ENCODE data around the gene FAM90A1.
"Not testable (repeated sequence)": the region's sequence is repeated elsewhere in the genome, so short reads cannot be mapped to it uniquely, and the experiment has no call there.

FAM90A1 gene

DNA sequence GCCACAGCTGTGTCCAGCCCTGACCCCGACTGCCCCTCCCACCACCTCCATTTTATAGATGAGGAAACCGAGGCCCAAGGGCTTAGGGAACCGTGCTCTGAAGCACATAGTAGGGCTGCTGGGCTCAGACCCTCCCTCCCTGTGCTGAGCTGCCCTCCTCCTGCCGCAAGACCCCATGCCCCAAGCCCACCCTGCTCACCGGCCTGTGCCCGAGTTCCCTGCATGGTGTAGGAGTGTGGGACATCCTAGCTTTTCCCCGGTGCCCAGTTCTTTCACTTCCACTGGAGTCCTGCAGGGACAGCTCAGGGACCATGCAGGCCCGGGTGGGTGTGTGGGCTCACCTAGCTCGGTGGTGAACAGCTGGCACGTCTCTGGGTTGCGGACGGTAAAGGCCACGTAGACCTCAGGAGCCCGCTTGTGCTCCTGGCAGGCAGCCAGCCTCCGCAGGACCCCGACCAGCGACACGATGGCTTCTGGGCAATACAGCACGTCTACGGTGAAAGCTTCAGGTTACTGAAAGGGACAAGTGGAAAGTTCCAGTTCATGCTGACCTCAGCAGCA is 6.6 kb upstream of the FAM90A1 start:
- in situ Hi-C loops (cut with HindIII; ENCODE audit: low sequenced_read_pairs) = not testable (repeated sequence)

DNA sequence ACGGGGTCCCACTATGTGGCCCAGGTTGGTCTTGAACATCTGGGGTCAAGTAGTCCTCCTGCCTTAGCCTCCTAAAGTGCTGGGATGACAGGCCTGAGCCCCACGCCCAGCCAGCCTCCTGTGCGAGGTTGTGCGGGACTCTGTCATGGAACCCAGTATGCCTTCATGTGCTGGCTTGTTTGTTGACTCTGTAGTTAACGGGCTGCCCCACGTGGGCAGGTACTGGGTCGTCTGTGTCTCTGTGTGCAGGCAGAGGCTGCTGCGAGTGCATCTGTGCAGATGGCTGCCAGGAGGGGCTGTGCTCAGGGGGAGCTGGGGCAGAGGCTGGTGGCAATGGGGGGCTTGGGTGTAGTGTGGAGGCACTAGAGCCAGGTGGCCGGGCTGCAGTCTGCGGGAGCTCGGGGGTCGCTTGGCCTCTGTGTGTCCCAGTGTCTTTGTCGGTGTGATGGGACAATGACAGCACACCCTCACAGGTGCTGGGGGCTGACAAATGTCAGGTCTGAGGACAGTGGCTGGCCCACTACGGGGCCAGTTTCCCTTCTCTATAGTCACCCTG is 6.0 kb upstream of the FAM90A1 start:
- in situ Hi-C loops (cut with HindIII; ENCODE audit: low sequenced_read_pairs) = not testable (repeated sequence)

DNA sequence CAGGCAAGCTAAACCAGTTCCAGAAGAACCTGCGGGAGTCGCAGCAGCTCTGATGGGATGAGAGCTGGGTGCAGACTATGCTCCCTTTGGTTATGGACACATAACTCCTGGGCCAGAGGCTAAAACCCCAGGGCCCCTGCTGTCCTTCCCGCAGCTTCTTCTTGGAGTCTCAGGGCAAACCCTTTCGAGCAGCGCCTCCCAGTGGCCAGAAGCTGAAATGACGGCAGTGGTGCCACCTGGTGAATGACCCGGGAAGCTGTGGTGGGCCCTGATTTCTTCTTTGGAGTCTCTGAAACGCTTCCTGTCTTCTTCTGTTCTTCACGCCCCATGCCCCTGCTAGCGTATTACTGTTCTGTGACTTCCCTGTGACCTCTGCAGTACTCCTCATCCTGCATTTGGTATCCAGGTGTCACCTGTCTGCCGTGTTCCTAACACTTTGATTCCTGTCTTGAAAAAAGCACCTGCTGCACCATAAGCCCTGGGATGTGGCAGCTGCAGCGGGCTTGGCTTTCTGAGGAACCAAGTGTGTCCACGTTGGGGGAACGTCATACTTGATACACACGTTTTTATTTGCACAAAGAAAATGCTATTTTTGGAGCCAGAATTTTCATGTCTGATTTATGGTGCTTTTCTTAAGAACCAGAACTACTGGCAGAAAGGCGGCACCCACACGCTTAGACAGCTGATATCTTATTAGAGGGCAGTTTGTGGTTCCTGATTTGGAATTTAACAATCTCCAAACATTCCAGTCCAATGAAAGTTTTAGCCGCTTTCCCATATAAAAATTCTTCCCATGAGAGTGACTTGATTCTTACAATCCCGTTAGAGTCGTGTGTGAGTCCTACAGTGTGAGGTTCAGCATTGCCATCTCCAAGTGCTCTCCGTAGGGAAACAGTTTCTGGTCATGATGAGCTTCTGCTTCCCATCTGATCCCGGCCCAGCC is 4.5 kb upstream of the FAM90A1 start:
- in situ Hi-C loops (cut with HindIII; ENCODE audit: low sequenced_read_pairs) = not testable (repeated sequence)

DNA sequence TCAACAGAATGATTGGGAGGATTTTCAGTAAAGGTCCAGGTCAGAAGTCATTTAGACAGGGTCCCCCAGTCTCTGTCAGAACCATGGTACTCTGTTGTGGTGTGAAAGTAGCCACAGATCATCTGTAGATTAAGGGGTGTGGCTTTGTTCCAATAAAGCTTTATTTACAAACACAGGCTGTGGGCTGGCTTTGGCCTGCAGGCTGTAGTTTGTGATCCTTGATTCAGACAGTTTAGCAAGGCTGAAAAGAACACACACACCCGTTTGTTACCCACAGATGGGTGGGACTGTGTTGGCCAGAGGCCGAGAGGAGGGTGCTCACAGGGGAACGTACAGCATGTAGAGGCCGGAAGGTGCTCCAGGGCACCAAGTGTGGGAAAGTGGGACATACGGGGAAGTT is 3.6 kb upstream of the FAM90A1 start:
- in situ Hi-C loops (cut with HindIII; ENCODE audit: low sequenced_read_pairs) = not testable (repeated sequence)

DNA sequence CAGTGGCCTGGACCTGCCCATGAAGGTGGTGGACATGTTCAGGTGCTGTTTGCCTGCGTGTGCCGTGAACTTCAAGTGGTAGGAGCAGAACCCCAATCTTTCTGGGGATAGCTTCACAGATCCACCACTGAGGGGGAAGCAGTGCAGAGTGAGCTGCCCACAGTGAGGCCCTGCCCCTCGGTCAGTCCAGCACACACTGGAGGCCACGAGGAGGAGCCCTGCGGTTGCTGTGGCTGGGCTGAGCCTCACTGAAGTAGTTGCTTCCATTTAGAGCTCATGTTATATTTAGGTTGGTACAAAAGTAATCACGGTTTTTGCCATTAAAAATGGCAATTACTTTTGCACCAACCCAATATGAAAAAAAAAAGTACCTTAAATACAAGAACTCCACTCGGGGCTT is 2.1 kb upstream of the FAM90A1 start:
- in situ Hi-C loops (cut with HindIII; ENCODE audit: low sequenced_read_pairs) = not testable (repeated sequence)

DNA sequence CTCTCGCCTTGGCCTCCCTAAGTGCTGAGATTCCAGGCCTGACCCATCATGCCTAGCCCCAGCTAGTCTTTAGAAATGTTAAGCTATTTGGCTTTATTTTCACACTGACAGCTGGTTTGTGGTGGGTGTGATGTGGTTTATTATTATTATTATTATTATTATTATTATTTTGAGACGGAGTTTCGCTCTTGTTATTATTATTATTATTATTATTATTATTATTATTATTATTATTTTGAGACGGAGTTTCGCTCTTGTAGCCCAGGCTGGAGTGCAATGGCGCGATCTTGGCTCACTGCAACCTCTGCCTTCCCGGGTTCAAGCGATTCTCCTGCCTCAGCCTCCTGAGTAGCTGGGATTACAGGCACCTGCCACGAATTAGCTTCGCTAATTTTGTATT is 1.2 kb upstream of the FAM90A1 start:
- in situ Hi-C loops (cut with HindIII; ENCODE audit: low sequenced_read_pairs) = not testable (repeated sequence)

DNA sequence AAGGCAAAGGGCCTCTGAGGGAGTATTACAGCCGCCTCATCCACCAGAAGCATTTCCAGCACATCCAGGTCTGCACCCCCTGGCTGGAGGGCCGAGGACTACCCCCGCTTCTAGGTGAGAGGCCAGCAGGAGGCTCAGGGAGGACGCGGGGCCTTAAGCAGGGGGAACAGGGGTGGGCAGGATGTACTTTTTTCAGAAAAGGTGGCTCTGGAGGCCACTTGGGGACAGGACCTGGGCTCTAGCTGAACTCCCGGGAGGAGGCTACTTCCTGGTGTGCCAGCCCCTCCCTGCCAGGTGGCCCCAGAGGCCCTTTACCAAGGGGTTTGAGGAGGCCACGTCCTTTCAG is 287 bp upstream of the FAM90A1 start:
- in situ Hi-C loops (cut with HindIII; ENCODE audit: low sequenced_read_pairs) = not testable (repeated sequence)

DNA sequence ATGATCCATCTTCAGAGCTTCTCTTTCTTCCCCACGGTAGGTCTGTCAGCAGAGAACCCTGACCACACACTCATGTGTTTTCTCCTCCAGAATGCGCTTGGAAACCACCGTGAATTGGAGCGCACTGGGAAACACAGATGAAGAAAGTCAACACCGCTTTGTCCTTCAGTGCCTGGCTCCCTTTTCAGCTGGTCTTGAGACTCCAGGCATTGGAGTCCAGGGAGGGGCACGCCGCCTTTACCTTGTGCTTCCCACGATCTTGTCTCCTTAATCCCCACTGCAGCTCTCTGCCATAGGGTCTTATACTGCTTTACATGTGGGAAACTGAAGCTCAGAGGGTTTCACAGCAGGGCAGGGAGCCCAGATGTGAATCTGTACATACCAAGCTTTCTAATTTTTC is 1.1 kb downstream of the FAM90A1 start:
- in situ Hi-C loops (cut with HindIII; ENCODE audit: low sequenced_read_pairs) = no loop called here

DNA sequence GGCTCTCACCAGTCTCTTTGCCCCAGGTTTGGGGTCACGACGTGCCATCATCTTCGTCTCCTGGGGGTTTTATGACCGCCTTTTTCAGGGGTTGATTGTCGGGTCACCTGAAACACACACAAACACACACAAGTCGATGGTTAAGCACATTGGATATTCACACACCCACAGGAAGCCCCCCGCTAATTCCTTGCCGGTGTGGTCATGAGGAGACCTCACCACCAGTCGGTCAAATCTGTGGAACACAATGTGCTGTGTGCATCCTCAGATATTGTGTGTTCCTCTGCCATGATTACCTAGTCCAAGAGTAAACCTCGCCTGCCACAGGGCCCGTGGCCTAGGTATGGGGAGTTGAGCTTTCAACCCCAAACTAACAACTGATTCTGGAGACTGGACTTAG is 2.6 kb downstream of the FAM90A1 start:
- in situ Hi-C loops (cut with HindIII; ENCODE audit: low sequenced_read_pairs) = not testable (repeated sequence)

DNA sequence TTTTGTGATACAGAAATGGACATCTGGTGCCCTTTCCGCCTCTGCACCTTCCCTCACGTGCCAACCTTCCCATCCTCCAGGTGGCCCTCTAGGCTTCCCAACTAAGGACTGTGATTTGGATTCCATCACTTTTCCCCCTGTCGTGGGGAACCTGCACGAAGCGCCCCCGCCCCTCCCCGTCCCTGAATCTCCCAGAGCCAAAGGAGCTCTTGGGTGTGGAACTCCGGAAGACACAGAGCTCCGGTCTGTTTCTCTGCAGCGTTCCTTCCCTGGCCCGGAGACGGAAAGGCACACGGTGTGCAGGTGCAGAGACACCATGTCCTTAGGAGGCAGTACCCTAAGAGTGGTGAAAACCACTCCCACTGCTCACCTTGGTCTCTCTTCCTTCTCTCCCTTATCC is 3.8 kb downstream of the FAM90A1 start:
- in situ Hi-C loops (cut with HindIII; ENCODE audit: low sequenced_read_pairs) = not testable (repeated sequence)

DNA sequence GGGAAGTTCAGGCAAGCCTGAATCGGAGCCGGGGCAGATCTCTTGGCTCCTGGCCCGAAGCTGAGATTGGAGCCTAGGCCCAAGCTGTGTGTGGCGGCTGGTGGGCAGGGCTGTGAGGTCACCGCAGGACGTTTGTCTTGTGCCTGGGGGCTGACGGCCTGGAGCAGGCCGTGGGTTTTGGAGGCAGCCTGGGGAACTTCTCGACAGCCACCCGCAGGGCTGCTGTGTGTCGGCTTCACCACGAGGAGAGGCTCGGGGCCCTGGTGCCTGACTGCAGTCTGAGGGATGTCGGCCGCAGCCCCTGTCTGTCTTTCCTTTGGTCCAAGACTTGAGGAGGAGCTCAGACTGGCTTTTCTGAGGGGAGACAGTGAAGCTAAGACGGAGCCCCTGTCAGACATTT is 5.1 kb downstream of the FAM90A1 start:
- in situ Hi-C loops (cut with HindIII; ENCODE audit: low sequenced_read_pairs) = not testable (repeated sequence)

DNA sequence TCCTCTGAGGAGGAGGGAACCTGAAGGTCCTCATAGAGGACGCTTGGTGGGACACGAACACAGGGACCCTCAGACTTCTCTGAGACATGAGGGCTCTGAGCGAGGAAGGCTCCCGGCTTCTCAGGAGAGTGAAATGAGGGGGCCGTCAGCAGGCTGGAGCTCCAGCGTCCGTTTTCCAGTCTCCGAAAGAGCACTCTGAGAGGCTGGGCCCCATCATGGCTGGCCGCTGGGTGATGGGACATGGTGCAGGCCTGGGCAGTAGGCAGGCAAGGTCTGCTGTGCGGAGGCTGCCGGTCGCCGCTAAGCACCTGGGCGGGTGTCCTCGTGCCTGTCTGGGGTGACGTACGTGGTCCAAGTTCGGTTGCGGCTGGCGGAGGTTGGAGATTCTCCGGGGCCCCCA is 5.6 kb downstream of the FAM90A1 start:
- in situ Hi-C loops (cut with HindIII; ENCODE audit: low sequenced_read_pairs) = not testable (repeated sequence)

DNA sequence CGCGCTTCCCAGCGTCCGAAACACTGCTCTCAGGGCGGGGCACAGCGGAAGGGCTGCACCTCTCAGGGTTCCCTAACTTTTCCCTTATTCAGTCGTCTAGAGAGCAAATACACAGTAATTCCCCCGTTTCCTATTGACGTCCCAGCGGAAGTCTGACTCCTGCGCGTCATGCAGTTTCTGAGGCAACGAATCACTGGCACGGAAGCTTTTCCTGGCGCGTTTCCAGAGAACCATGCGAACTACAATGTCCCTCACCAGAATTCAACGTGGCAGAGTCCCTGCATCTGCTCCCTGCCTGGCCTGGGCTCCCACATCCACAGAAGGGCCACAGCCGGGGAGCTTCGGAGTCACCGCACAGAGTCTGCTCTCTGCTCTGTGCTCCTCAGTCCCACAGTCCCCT is 6.0 kb downstream of the FAM90A1 start:
- in situ Hi-C loops (cut with HindIII; ENCODE audit: low sequenced_read_pairs) = not testable (repeated sequence)

DNA sequence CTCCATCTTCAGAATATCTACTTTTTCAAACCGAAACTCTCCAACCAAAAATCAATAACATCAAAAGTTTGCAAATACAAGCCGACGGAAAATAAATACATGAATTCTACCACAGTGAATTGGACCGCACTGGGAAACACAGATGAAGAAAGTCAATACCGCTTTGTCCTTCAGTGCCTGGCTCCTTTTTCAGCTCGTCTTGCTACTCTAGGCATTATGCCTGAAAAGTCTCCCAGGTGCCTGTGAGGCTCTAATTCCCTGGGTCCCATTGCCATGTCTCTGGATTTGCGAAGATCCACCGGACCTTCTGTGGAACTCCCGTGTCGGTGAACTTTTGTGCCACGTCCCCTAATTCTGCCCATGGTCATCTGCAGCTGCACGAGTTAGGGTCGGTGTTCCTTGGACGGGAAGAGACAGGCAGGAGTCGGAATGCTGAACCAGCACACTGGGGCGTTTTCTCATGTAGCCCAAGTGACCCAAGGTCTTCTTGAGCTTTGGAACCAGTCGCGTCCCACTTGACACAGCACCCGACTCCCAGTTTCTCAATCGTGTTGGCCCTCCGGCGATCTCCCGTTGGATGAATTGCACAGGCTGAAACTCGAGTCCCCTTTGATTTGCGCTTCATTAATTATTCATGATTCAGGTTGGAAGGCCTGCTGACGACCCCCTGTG is 8.6 kb downstream of the FAM90A1 start:
- in situ Hi-C loops (cut with HindIII; ENCODE audit: low sequenced_read_pairs) = not testable (repeated sequence)

DNA sequence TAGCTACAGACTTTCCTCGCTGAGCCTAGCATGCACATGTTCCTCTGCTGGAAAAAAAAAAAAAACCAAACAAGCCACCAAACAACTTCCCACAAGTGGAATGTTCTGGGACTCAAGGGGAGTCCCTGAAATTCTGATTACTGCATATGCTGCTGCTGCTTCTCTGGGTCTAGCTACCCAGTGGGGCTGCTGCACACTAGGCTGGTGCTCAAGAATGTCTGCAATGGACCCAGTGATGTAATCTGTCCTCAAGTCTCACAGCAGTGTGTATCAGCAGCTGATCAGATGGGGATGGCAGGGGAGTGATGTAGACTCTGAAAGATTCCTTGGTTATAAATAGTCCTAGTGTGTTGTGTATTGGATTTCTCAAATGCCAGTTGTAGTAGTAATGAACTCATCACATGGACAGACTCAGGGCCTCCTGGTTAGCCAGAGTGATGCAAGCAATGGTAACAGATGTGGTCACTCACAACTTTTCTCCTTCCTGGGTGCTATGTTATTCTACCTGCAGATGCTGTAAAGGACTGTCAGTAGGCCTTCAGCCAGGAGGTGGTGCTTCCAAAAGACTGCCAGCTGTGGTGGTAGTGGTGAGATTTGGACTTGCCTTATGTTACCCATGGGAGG is 29.6 kb downstream of the FAM90A1 start:
- in situ Hi-C loops (cut with HindIII; ENCODE audit: low sequenced_read_pairs) = not testable (repeated sequence)

DNA sequence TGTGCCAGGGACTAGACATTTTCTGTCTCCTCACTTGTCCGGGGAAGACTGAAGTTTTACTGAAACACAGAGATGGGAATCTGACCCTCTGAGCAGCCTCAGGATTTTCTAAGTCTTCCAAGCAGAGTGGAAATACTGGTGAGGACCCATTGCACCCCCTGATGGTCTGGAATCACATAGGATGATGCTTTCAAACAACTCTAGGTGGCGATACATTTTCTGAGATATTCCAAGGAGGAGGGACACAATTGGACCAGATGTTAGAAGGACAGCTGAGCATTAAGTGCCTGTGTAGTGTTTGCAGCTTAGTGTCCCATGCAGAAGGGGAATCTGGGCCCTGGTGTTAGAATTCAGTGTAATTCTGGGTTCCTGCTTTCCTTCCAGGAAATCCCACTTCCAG is 39.3 kb downstream of the FAM90A1 start:
- in situ Hi-C loops (cut with HindIII; ENCODE audit: low sequenced_read_pairs) = not testable (repeated sequence)

DNA sequence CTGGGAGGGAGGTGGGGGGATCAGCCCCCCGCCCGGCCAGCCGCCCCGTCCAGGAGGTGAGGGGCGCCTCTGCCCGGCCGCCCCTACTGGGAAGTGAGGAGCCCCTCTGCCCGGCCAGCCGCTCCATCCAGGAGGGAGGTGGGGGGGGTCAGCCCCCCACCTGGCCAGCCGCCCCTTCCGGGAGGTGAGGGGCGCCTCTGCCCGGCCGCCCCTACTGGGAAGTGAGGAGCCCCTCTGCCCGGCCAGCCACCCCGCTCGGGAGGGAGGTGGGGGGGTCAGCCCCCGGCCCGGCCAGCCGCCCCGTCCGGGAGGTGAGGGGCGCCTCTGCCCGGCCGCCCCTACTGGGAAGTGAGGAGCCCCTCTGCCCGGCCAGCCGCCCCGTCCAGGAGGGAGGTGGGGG is 43.2 kb downstream of the FAM90A1 start:
- in situ Hi-C loops (cut with HindIII; ENCODE audit: low sequenced_read_pairs) = not testable (repeated sequence)

DNA sequence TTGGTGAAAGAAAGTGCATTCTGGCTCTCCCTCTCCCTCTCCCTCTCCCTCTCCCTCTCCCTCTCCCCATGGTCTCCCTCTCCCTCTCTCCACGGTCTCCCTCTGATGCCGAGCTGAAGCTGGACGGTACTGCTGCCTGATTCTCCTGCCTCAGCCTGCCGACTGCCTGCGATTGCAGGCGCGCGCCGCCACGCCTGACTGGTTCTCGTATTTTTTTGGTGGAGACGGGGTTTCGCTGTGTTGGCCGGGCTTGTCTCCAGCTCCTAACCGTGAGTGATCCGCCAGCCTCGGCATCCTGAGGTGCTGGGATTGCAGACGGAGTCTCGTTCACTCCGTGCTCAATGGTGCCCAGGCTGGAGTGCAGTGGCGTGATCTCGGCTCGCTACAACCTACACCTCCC is 44.1 kb downstream of the FAM90A1 start:
- in situ Hi-C loops (cut with HindIII; ENCODE audit: low sequenced_read_pairs) = not testable (repeated sequence)

DNA sequence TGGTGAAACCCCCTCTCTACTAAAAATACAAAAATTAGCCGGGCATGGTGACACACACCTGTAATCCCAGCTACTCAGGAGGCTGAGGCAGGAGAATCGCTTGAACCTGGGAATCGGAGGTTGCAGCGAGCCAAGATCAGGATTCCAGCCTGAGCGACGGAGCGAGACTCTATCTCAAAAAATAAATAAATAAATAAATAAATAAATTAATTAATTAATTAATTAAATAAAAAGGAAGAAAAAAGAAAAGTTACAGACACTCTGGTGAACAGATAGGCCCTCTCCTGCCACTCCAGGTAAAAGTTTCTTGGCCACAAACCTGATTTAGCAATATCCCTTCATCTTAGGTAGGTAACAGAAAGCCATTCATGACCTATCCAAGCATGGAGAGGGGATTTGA is 44.5 kb downstream of the FAM90A1 start:
- in situ Hi-C loops (cut with HindIII; ENCODE audit: low sequenced_read_pairs) = not testable (repeated sequence)

DNA sequence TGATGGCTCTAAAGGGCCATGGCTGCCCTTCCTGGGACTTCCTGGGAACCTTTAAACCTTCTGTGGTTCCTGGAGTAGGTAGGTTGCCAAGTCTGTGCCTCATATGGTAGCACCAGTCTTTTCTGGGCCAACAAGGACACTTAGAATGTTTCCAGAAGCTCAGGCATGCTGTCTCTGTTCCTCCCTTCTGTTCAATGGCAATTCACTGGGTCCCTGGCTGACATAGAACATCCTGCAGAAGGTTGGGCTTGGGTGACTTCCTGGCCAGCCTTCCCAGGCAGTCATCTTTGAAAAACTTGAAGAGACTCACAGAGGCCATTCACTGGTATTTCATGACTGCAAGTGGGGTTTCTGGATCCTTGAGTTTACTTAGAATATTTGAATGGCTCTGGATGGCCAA is 46.1 kb downstream of the FAM90A1 start:
- in situ Hi-C loops (cut with HindIII; ENCODE audit: low sequenced_read_pairs) = not testable (repeated sequence)

DNA sequence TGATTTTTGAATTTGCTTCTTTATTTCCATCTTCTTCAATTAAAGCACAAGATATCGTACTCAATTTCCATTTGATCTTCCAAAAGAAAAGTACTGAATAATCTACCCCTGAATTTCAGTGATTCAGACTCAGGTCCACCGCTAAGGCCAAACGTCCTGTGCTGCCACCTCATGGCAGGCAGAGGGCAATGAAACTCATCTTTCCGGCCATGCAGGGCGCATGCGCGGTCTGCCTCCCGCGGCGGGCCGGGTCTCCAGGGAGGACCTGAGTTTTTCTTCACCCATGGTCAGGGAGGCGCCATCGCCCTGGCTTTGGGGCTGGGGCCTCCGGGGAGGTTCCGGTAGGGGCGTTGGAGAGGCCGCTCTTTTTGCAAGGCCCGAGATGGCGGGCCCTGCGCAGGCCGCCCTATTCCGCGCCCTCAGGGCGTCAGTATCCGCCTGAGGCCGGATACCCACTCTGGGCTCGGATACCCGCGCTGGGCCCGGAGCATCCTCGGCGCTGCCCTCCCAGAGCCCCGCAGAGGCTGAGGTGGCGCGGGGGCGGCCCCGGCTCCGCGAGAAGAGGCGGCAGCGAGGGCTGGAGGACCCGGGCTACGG is 47.3 kb downstream of the FAM90A1 start:
- in situ Hi-C loops (cut with HindIII; ENCODE audit: low sequenced_read_pairs) = not testable (repeated sequence)

Data from DLD1 (cell line).